GM19324 (cell line): ENCODE data around the gene ZNF81.
"Not testable (repeated sequence)": the region's sequence is repeated elsewhere in the genome, so short reads cannot be mapped to it uniquely, and the experiment has no call there.

ENCODE experiments used
- ATAC-seq: cut with Tn5 transposase; IDR thresholded peaks from one replicate; pipeline ENCODE4 v1.9.1; 2021; ENCODE audit warnings: mild to moderate bottlenecking, moderate library complexity; ENCODE audit not compliant: unreplicated experiment, low FRiP score

ZNF81 gene

GRCh38 chrX:47836164-47837072, at the start of gene ZNF81:
Gene ZNF81 (plus strand): TSS chrX:47836902. CDS start chrX:47846268, 9,366 bp downstream.
- ATAC-seq, result peak; percentile 94

GRCh38 chrX:47796433-47796906, 40.2 kb upstream of the ZNF81 start:
- ATAC-seq, result no peak

- ATAC-seq, result no peak
Observed at GRCh38 chrX:47797084-47797483, 39.6 kb upstream of the ZNF81 start.

GRCh38 chrX:47798861-47799260, 37.8 kb upstream of the ZNF81 start:
- no peak for ATAC-seq

DNA sequence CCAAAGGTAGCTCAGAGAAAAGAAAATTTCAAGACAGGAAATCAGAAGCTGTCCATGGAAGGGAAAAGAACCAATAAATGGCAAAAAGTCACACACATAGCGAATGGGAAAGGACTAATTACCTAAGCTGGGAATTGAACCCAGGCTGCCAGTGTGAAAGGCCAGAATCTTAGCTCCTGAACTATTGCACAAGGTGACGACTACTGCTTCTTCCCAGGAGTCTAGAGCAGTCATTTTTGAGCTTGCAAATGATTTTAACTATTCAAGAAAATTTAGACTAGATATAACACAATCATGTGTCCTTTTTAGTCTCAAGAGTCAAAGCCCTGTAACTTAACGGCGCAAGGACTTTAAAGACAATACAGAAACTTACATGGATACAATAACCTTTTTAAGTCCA, 34.1 kb upstream of the ZNF81 start:
- ATAC-seq, result no peak

DNA sequence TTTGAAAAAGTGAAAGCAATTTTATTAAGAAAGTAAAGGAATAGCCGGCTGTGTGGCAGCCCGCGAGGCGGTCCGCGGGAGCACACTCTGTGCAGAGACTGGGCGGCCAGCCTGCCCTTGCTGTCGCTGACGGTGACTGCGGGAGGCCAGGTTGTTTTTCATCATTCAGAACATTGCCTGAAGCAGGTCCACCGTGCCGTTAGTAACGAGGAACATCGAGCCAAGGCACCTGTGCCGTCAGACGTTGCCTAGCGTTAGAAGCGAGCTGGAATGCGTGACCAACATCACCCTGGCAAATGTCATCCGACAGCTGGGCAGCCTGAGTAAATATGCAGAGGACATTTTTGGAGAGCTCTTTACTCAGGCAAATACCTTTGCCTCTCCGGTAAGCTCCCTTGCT, 33.6 kb upstream of the ZNF81 start:
- not testable (repeated sequence) for ATAC-seq

DNA sequence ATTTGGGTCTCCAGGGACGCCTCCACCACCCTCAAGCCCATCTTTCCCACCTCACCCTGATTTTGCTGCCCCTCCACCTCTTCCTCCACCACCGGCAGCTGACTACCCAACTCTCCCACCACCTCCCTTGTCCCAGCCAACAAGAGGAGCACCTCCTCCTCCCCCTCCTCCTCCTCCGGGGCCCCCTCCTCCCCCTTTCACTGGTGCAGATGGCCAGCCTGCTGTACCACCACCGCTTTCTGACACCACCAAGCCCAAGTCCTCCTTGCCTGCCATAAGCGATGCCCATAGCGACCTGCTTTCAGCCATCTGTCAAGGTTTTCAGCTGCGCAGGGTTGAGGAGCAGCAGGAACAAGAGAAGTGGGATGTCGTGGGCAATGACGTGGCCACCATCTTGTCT, 32.4 kb upstream of the ZNF81 start:
- no peak for ATAC-seq

DNA sequence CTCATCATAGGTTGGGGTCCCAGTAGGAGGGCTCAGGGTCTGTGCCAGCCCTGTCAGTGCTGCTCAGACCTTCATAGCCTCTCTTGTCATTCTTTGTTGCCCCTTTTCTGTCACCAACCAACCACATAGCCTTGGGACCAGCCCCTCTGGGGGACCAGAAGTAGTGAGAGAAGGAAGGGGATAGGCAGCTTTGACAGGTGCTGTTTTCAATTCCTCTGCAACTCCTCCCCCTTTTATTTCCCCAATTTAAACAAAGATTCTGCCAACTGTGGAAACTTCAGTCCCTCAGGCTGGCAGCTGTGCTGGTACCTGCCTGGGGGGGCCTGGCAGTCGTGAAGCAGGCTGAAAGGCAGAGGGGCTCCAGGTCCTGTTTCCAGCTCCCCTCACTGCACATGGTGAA, 30.9 kb upstream of the ZNF81 start:
- not testable (repeated sequence) for ATAC-seq

DNA sequence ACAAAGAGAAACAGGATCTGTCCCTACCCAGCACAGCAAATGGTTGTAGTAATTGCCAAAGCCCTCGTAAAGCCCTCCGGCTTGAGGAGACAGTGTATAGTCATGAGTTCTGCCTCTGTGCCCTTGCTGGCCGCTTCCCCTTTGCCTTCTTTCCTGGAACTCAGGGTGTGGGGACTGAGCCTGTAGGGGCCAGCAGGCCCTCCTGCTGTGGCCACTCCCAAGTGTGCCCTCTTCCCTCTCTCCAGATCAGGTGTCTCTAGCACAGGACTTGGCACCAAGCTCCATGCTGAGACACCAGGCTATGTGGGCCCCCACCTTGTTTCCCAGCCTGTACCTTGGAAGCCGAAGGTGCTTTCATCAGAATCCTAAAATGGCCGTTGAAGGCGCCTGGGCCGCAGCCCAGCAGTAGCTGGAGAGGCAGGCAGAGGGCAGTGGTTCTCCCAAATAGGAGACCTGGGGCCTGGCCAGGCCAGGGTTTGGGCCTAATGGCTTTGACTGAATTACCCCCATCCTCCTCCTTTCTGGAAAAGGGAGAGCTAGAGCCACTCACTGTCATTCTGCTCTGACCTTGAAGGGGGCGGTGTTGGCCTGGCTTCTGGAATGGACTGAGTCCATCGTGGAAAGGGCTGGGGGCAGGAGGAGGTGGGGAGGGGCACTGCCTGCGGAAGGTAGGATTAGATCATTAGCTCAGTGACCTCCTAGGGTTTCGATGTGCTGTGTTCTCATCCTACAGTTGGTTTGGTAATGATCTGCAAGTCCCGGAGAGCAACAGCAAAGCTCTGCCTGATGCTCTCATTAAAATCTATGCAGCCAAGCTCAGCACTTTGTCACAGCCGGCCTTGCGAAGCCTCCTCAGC, 30.1 kb upstream of the ZNF81 start:
- ATAC-seq, result not testable (repeated sequence)

DNA sequence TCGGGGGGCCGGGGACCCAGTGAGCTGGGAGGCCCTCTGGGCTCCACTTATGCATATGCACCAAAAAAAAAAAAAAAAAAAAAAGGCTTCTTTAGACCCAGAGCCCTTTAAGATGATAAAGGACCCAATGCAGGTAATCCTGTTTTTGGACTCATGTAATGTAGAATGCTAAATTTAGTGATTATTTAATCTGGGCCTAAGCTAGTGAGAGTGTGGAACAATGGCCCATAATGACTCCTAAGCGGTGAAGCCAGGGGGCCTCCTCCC, 29.5 kb upstream of the ZNF81 start:
- ATAC-seq, result not testable (repeated sequence)

- no peak for ATAC-seq
Observed at GRCh38 chrX:47807548-47807947, 29.2 kb upstream of the ZNF81 start.

- no peak for ATAC-seq
Observed at GRCh38 chrX:47808904-47809788, 27.6 kb upstream of the ZNF81 start.

DNA sequence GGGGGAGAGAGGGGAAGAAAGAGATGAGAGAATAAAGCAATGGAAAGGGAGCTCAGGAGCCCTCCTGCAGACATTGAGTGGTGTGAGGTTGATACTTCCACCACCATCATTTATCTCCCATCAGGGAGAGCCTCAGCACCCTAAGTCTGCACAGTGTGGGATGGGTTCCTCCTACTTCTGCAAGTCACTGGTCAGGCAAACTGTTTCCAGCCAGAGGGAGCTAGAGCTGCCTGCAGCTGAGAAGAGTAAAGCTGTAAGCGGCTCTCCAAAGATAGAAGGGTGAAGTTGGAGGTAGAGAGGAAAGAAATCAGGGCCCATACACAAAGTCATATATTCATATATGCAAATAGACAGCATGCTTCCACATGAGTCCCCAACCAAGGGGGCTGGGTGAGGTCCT, 21.9 kb upstream of the ZNF81 start:
- ATAC-seq, result no peak

DNA sequence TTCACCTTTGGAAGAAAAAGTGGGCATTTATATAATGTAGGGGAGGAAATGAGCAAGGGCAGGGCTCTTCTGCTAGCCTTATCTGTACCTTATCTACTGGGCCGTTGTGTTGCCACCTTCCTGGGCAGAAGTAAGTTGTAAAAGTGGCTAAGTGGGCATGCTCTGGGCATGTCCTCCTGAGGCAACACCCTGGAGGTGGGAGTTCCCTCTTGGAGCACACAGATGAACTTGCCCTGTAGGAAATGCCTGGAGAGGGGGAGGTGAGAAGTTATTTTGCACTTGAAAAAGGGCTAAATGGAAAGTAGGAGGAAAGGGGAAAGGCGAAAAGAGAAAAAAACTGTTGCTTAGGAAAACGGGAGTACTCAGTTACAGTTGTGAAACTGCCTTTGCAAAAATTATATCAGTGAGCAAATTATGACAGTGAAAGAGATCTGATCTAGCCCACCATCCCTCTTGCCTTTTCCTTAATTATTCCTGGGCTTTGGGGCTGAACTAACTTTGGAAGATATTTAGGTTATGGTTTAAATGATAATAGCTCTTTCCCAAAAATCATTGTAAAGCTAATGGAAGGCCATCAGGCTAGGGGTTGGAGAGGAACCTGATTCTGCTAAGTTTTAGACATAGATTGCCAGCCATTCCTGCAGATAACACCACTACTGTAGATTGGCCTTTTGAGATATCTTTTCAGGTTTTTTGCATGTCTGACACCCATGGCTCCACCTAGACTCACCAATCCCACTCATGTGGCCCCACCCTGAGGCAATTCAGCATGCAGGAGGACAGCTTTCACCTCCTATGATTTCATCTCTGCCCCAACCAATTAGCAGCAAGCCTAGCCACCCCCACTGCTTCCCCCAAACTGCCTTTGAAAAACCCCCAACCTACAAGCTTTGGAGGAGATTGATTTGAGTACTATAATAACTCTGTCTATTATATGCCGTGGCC, 20.5 kb upstream of the ZNF81 start:
- ATAC-seq, result no peak

DNA sequence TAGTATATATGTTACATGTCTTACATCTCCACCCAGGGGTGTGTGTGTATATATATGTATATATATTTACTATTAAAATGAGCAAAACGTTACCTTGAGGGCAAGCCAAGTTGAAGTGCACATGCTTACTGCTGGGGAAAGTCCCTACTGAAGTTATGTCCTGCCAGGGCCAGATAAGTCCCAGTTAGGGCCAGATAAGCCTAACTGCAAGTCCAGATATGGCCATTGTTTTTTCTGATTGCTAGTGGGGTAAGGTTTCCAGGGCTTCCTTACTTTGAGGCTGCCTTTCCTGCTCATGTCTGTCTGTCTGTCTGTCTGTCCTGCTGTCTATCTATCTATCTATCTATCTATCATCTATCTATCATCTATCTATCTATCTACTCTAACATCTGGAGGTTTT, 19.3 kb upstream of the ZNF81 start:
- ATAC-seq, result no peak

GRCh38 chrX:47817897-47818296, 18.8 kb upstream of the ZNF81 start:
- no peak for ATAC-seq

DNA sequence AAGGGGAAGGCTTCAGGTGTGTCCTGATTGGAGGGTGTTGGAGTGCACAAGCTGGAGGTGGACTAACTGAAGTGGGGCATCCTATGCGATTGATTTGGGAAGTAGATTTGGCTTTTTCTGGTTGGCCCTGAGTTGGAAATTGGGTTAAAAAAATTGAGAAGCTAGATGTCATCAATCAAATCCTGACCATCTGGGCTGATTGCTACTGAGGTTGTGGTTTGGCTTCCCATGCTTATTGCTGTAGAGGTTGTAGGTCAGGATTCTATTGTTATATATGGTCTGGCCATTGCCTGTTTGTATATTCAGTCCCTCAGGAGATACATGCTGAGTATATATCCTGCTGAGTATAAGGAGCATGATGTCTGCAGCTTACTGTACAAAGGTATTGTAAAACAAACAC, 7.7 kb upstream of the ZNF81 start:
- no peak for ATAC-seq

DNA sequence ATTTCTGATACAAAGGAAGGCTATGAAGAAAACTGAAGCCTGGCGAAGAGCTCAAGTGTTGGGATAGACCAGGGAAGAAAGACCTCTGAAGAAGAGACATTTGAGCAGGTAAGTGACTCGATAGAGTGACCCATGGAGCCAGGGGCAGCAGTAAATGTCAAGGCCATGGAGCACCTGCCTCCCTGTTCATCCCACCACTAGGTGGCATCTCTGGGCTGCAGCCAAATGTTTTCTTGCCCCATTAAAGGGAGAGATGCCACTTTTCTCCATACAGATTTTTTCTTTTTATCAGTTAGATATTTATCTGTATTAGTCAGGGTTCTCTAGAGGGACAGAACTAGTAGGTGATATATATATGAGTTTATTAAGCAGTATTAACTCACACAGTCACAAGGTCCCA, 4.9 kb upstream of the ZNF81 start:
- ATAC-seq, result no peak

DNA sequence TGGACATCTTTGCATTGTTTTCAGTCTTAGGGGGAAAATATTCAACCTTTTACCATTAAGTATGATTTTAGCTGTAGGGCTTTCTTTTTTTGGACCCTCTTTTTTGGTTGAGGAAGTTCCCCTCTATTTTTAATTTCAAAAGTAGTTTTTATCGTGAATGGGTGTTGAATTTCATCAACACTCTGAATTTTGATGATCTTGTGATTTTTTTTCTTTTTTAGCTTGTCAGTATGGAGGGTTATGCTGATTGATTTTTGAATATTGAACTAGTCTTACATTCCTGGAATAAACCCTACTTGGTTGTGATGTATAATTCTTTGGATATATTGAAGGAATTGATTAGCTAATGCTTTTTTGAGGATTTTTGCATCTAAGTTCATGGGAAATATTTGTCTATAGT, 1.7 kb downstream of the ZNF81 start:
- no peak for ATAC-seq

GRCh38 chrX:47840111-47840510, 3.4 kb downstream of the ZNF81 start:
- no peak for ATAC-seq
